Left lung (tissue), 10 donors: ENCODE results near the gene EMC1. TPM values are rescaled to one million over a fixed set of nuclear protein-coding genes. Genes with fewer than 3 reads are reported as not detected.
A peak's percentile ranks its signal among the peaks of the same experiment; 100 is the strongest.

Source experiments
- ATAC-seq: fragments of 200-7000 bp; cut with Tn5 transposase; one replicate; pipeline ENCODE4 v1.9.1; 2020; ENCODE audit warnings: moderate library complexity
- DNase-seq, 4 donors: peaks; one replicate each; pipeline ENCODE4 v3.0.0-alpha.2; 2013 to 2020
- H3K27ac ChIP-seq, 2 donors: fragments of 200-600 bp; sonication (generic) in 1 of 2; one replicate each; pipeline versions ENCODE4 v1.5.0 to v1.8.0; 2020 to 2021
- H3K27me3 ChIP-seq, 2 donors: fragments of 200-600 bp; sonication (generic) in 1 of 2; one replicate each; pipeline versions ENCODE4 v1.5.0 to v1.8.0; 2020 to 2021
- H3K36me3 ChIP-seq, 2 donors: fragments of 200-600 bp; sonication (generic) in 1 of 2; one replicate each; pipeline versions ENCODE4 v1.5.0 to v1.8.0; 2020 to 2021
- H3K4me1 ChIP-seq, 2 donors: fragments of 200-600 bp; one replicate each; pipeline ENCODE4 v1.8.0; 2021
- H3K4me3 ChIP-seq, 2 donors: fragments of 200-600 bp; sonication (generic) in 1 of 2; one replicate each; pipeline versions ENCODE4 v1.5.0 to v1.8.0; 2020 to 2021; ENCODE audit warnings: mild to moderate bottlenecking in 1 of 2
- H3K9me3 ChIP-seq, 2 donors: fragments of 200-600 bp; sonication (generic) in 1 of 2; one replicate each; pipeline versions ENCODE4 v1.5.0 to v1.8.0; 2020 to 2021
- CTCF ChIP-seq, 2 donors: fragments of 200-600 bp; sonication (generic) in 1 of 2; IDR thresholded peaks; one replicate each; pipeline versions ENCODE4 v1.5.0 to v1.8.0; 2021; ENCODE audit warnings: antibody characterized with exemption in 2 of 2
- intact Hi-C, 2 donors: fragments of 100-400 bp; cut with DNase I; formaldehyde crosslinking; loops; one replicate each; pipeline versions ENCODE4 v1.11.2 to v1.14.2; 2022
- polyA plus RNA-seq, 6 donors: library from polyadenylated mRNA; unstranded; fragments of 120-200 nt; gene quantifications; one replicate each; pipeline ENCODE4 v1.2.1, GENCODE V29; 2013; ENCODE audit not compliant: insufficient read length in 6 of 6
- total RNA-seq, 2 donors: library from RNA; stranded (reverse); fragmentation: NEBNext Ultra II Directional; extraction: Animal tissue kit (Norgen Biotek cat#: 25700); gene quantifications; one replicate each; pipeline ENCODE4 v1.2.1, GENCODE V29; 2021
- donor health status: DM: no; HTN: yes; CAD: no.
- donor health status: DM: no; HTN: no; CAD: no.

The EMC1 gene
- total and polyA plus RNA-seq, 8 donors, result 43.7 to 55.5 (median 52.4) TPM

GRCh38 chr1:19179597-19180264 lies 71.6 kb downstream of the EMC1 start:
- Histone ChIP-seq H3K36me3 (peaks cover 8 to 98% of the 10 kb centered on the region in 2 donors), H3K27me3 (no peaks in the 10 kb centered on the region), H3K4me3 (no peak overlapping the region), H3K4me1 (no peaks in the 10 kb centered on the region), H3K9me3 (no peaks in the 10 kb centered on the region), H3K27ac (no peak overlapping the region)
- TF ChIP-seq CTCF (IDR thresholded peaks at IDR 0.05), result no peak
- intact Hi-C loops, result no loop called here
- peak in 1 of 4 donors; percentile 10 for DNase-seq
- ATAC-seq, result peak; percentile 52

GRCh38 chr1:19178734-19179398 lies 72.5 kb downstream of the EMC1 start:
- H3K27ac ChIP-seq, result no peak overlapping the region
- no peaks in the 10 kb centered on the region for H3K4me1 ChIP-seq
- intact Hi-C loops, result no loop called here
- DNase-seq (no peak), ATAC-seq (peak; percentile 73)
- no peak for TF ChIP-seq CTCF (IDR thresholded peaks at IDR 0.05)
- no peaks in the 10 kb centered on the region for H3K27me3 ChIP-seq
- no peak overlapping the region for H3K4me3 ChIP-seq
- H3K36me3 ChIP-seq, result peaks cover 8 to 98% of the 10 kb centered on the region in 2 donors
- H3K9me3 ChIP-seq, result no peaks in the 10 kb centered on the region

- no peaks in the 10 kb centered on the region for H3K9me3 ChIP-seq
- H3K27me3 ChIP-seq, result no peaks in the 10 kb centered on the region
- no peak for DNase-seq
- no peak overlapping the region for H3K27ac ChIP-seq
- TF ChIP-seq CTCF (IDR thresholded peaks at IDR 0.05), result no peak
- H3K36me3 ChIP-seq, result peaks cover 8 to 98% of the 10 kb centered on the region in 2 donors
- intact Hi-C loops, result no loop called here
- ATAC-seq, result no peak
- H3K4me3 ChIP-seq, result no peak overlapping the region
- H3K4me1 ChIP-seq, result no peaks in the 10 kb centered on the region
Measured at GRCh38 chr1:19177811-19178210, 73.5 kb downstream of the EMC1 start.

GRCh38 chr1:19169642-19170041 lies 81.7 kb downstream of the EMC1 start:
- no peak overlapping the region for H3K4me3 ChIP-seq
- DNase-seq (no peak), ATAC-seq (no peak)
- H3K9me3 ChIP-seq, result no peaks in the 10 kb centered on the region
- no peaks in the 10 kb centered on the region for H3K4me1 ChIP-seq
- H3K27me3 ChIP-seq, result no peaks in the 10 kb centered on the region
- H3K36me3 ChIP-seq, result peaks cover 7 to 100% of the 10 kb centered on the region in 2 donors
- no peak for TF ChIP-seq CTCF (IDR thresholded peaks at IDR 0.05)
- intact Hi-C loops, result no loop called here
- no peak overlapping the region for H3K27ac ChIP-seq

- DNase-seq, result no peak
- peaks cover 7 to 100% of the 10 kb centered on the region in 2 donors for H3K36me3 ChIP-seq
- ATAC-seq, result no peak
- no peaks in the 10 kb centered on the region for H3K4me1 ChIP-seq
- intact Hi-C loops, result no loop called here
- no peak overlapping the region for H3K4me3 ChIP-seq
- TF ChIP-seq CTCF (IDR thresholded peaks at IDR 0.05), result no peak
- no peaks in the 10 kb centered on the region for H3K9me3 ChIP-seq
- H3K27me3 ChIP-seq, result no peaks in the 10 kb centered on the region
- no peak overlapping the region for H3K27ac ChIP-seq
Measured at GRCh38 chr1:19167140-19167539, 84.2 kb downstream of the EMC1 start.
